Hepatocyte (in vitro differentiated cells): ENCODE results near the gene AOPEP. TPM values are rescaled to one million over a fixed set of nuclear protein-coding genes. Genes with fewer than 3 reads are reported as not detected.

Source experiments
- DNase-seq: peaks from one replicate; pipeline ENCODE4 v3.0.0-alpha.2; 2016; ENCODE audit warnings: low spot score
- H2AFZ ChIP-seq: fragments of 200-600 bp; sonication (generic); 2 replicates; pipeline ENCODE4 v1.6.0; 2016; ENCODE audit warnings: antibody characterized with exemption, mild to moderate bottlenecking
- H3K27ac ChIP-seq: fragments of 200-600 bp; sonication (generic); 2 replicates; pipeline ENCODE4 v1.5.1; 2016; ENCODE audit warnings: mild to moderate bottlenecking
- H3K27me3 ChIP-seq: fragments of 200-600 bp; sonication (generic); 2 replicates; pipeline ENCODE4 v1.6.1; 2016
- H3K36me3 ChIP-seq: fragments of 200-600 bp; sonication (generic); replicated peaks from 2 replicates; pipeline ENCODE4 v1.5.1; 2016; ENCODE audit warnings: low read depth; ENCODE audit not compliant: insufficient read depth
- H3K4me1 ChIP-seq: fragments of 200-600 bp; sonication (generic); 2 replicates; pipeline ENCODE4 v1.5.1; 2016; ENCODE audit warnings: mild to moderate bottlenecking, moderate library complexity; ENCODE audit not compliant: insufficient read depth
- H3K4me2 ChIP-seq: fragments of 200-600 bp; sonication (generic); 2 replicates; pipeline ENCODE4 v1.6.0; 2016
- H3K4me3 ChIP-seq: fragments of 200-600 bp; sonication (generic); 2 replicates; pipeline ENCODE4 v1.5.1; 2016; ENCODE audit warnings: mild to moderate bottlenecking
- H3K79me2 ChIP-seq: fragments of 200-600 bp; sonication (generic); 2 replicates; pipeline ENCODE4 v1.6.0; 2017; ENCODE audit warnings: mild to moderate bottlenecking
- H3K9me2 ChIP-seq: fragments of 200-600 bp; sonication (generic); replicated peaks from 2 replicates; pipeline ENCODE4 v1.6.0; 2017; ENCODE audit warnings: mild to moderate bottlenecking; ENCODE audit not compliant: insufficient read depth
- H3K9me3 ChIP-seq: fragments of 200-600 bp; sonication (generic); 2 replicates; pipeline ENCODE4 v1.5.1; 2016; ENCODE audit warnings: low read depth, mild to moderate bottlenecking
- H4K20me1 ChIP-seq: fragments of 200-600 bp; sonication (generic); 2 replicates; pipeline ENCODE4 v1.6.0; 2016; ENCODE audit warnings: mild to moderate bottlenecking; ENCODE audit not compliant: insufficient read depth, poor library complexity, severe bottlenecking
- EZH2 ChIP-seq: fragments of 200-600 bp; sonication (generic); IDR thresholded peaks from 2 replicates; pipeline ENCODE4 v1.6.1; 2016; ENCODE audit warnings: antibody characterized with exemption, mild to moderate bottlenecking, borderline replicate concordance
- EZH2phosphoT487 ChIP-seq: fragments of 200-600 bp; sonication (generic); IDR thresholded peaks from one replicate; pipeline ENCODE4 v1.6.1; 2018; ENCODE audit warnings: antibody characterized with exemption, mild to moderate bottlenecking, low read depth, moderate library complexity; ENCODE audit not compliant: unreplicated experiment, severe bottlenecking
- WGBS: methylation state at CpG from one replicate; pipeline ENCODE4 v1.1.6; 2016; ENCODE audit warnings: low lambda C conversion rate; ENCODE audit errors: missing lambda C conversion rate; 5-methylcytosine and 5-hydroxymethylcytosine counted together
- polyA plus RNA-seq: library from polyadenylated mRNA; unstranded; fragments of >200 nt; fragmentation: Nextera tagmentation; extraction: Ambion mirVana; gene quantifications from 2 replicates; pipeline ENCODE4 v1.2.1, GENCODE V29; 2016
- total RNA-seq: library from RNA; depleted of rRNA; stranded (reverse); fragments of >200 nt; gene quantifications from 2 replicates; pipeline ENCODE4 v1.2.3, GENCODE V29; 2014
- TF ChIP-seq, protein P1 (sequence below): fragments of 200-600 bp; sonication (generic); IDR thresholded peaks from 2 replicates; pipeline ENCODE4 v1.5.1; 2016; ENCODE audit warnings: antibody characterized with exemption, mild to moderate bottlenecking; ENCODE audit not compliant: poor library complexity

AOPEP gene
- total and polyA plus RNA-seq, 2 experiments from 2014 or later = 82.8 to 101 TPM

DNA sequence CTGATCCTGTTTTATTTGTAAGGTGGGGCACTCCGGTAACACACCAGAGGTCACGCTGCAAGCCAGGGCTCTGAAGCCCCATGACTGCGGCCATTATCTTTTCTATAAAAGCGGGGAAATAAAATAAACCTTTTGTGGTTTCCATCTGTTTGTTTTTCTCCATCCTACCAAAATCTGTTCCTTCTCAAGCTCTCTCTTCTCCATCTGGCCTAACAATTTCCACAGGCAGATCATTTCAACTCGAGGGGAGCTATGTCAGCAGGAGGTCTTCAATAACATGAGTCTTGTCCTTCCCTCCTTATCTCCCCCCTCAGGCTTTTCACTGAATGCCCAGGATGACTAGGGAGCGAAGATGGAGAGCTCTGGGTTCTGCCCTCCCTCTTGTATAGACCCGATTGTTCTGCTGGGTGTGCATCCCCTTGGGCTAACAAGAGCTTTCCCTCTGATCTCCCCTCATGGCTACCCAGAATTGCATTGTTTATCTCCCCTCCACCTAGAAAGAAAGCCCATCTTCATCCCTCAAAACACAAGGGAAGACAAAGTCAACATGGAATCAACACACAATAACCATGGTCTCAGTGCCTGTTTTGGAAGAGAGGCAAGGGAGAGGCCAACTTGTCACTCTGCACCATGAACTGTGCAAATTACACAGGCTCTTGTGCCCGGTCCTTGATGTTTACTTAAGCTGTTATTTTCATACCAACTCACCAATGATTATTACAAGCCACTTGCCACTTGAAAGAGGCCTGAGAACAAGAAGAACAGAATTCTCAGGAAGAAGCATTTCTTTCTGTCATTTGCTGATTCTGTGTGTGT lies 403.2 kb downstream of the AOPEP start:
- WGBS = 45% methylated on average over 8 of the region's 8 CpGs
- H3K79me2 ChIP-seq = no peaks in the 10 kb centered on the region
- H4K20me1 ChIP-seq = no peaks in the 10 kb centered on the region
- no peaks in the 10 kb centered on the region for H3K36me3 ChIP-seq
- H3K4me1 ChIP-seq = peaks cover 62% of the 10 kb centered on the region
- H3K4me2 ChIP-seq = peak overlapping the region; percentile 10
- no peaks in the 10 kb centered on the region for H3K9me2 ChIP-seq
- DNase-seq = no peak
- peak overlapping the region; percentile 10 for H3K27ac ChIP-seq
- no peaks in the 10 kb centered on the region for H3K9me3 ChIP-seq
- H3K4me3 ChIP-seq = no peak overlapping the region
- H2AFZ ChIP-seq = no peak overlapping the region
- no peak for TF ChIP-seq EZH2
- TF ChIP-seq, protein P1, sequence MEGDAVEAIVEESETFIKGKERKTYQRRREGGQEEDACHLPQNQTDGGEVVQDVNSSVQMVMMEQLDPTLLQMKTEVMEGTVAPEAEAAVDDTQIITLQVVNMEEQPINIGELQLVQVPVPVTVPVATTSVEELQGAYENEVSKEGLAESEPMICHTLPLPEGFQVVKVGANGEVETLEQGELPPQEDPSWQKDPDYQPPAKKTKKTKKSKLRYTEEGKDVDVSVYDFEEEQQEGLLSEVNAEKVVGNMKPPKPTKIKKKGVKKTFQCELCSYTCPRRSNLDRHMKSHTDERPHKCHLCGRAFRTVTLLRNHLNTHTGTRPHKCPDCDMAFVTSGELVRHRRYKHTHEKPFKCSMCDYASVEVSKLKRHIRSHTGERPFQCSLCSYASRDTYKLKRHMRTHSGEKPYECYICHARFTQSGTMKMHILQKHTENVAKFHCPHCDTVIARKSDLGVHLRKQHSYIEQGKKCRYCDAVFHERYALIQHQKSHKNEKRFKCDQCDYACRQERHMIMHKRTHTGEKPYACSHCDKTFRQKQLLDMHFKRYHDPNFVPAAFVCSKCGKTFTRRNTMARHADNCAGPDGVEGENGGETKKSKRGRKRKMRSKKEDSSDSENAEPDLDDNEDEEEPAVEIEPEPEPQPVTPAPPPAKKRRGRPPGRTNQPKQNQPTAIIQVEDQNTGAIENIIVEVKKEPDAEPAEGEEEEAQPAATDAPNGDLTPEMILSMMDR = no peak
- no peak for TF ChIP-seq EZH2phosphoT487
- no peaks in the 10 kb centered on the region for H3K27me3 ChIP-seq

DNA sequence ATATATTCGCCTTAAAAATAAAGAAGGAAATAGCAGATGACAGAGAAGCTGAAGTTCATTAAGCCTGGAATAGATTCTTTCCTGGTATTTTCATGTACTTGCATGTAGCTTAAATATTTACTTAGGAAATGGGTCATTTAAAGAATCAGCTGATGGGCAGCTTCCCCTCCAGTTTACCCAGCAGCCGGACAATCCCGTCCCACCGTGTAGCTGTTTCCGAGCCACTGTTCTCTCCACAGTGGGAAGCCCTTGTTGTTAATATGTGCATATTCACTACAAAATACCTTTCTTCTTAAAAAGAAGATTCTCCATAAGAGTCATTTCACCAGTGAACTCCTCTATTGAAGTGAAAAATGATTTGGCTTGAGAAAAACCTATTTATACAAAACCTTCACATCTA lies 404.0 kb downstream of the AOPEP start:
- WGBS = 49% methylated on average over 5 of the region's 5 CpGs
- peaks cover 59% of the 10 kb centered on the region for H3K4me1 ChIP-seq
- no peaks in the 10 kb centered on the region for H3K36me3 ChIP-seq
- no peaks in the 10 kb centered on the region for H3K27me3 ChIP-seq
- DNase-seq = no peak
- no peak overlapping the region for H2AFZ ChIP-seq
- H3K9me3 ChIP-seq = no peaks in the 10 kb centered on the region
- peak overlapping the region; percentile 10 for H3K4me2 ChIP-seq
- TF ChIP-seq, protein P1 = no peak
- no peak for TF ChIP-seq EZH2phosphoT487
- no peak for TF ChIP-seq EZH2
- peak overlapping the region; percentile 10 for H3K27ac ChIP-seq
- no peaks in the 10 kb centered on the region for H4K20me1 ChIP-seq
- no peaks in the 10 kb centered on the region for H3K79me2 ChIP-seq
- no peak overlapping the region for H3K4me3 ChIP-seq
- no peaks in the 10 kb centered on the region for H3K9me2 ChIP-seq

DNA sequence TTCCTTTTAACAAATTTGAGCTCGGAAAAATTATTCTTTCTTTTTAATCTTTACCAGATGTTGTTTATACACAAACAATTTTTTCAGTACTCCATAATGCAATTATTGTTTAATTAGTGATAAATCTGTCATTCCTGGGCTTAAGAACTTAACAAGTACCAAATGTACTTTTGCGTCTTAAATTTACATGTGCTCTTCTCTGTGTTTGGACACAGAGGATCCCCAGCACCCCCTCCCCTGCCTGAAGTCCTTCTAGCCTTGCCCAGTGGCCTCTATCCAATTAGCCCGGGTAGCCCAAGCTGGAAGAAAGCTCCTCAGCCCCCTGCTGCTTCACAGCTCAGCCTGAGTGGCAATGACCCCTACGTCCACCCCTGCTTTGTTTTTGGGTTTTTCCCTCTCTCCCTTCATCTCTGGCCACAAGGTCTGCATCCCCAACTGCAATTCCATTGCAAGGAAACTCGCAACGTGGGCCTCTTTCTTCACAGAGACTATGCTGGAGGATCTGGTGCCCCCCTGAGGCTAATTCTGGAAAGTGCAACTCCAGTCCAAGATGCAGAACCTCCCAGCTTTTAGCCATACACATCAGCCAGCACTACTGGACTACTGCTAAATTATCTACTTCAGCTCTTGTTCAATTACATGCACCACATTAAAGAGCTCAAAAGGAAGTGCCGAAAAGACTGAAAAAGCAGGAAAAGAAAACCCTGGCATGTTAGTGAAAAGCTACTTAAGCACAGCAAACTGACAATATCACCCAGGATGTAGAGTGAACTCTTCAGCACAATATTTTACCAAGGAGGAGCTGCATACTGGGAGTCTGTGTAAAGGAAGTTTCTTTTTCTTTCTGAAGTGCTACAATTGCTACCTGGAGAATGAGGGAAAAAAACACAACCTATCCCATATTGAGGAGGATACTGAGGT lies 404.8 kb downstream of the AOPEP start:
- Histone ChIP-seq H3K27ac (peak overlapping the region; percentile 30), H3K79me2 (no peaks in the 10 kb centered on the region), H3K9me3 (no peaks in the 10 kb centered on the region), H3K4me1 (peaks cover 52% of the 10 kb centered on the region), H3K36me3 (no peaks in the 10 kb centered on the region), H4K20me1 (no peaks in the 10 kb centered on the region), H3K4me3 (no peak overlapping the region), H3K4me2 (no peak overlapping the region), H3K9me2 (no peaks in the 10 kb centered on the region), H2AFZ (no peak overlapping the region), H3K27me3 (no peaks in the 10 kb centered on the region)
- no peak for TF ChIP-seq EZH2phosphoT487
- TF ChIP-seq, protein P1 = peak; percentile 92
- DNase-seq = peak; percentile 88
- WGBS = 22% methylated on average over 7 of the region's 7 CpGs
